Stimulated activated CD4-positive, alpha-beta T cell treated with anti-CD3 and anti-CD28 coated beads, Interleukin-4, amount 100 ng/mL, for 1 hour (primary cell): ENCODE data around the gene LINGO3.
"Not testable (repeated sequence)": the region's sequence is repeated elsewhere in the genome, so short reads cannot be mapped to it uniquely, and the experiment has no call there.

Experiments used
- DNase-seq: peaks from one replicate; pipeline ENCODE4 v3.0.0-alpha.2; 2020

LINGO3 gene

GRCh38 chr19:2308114-2308556 lies at the start of gene LINGO3:
Gene LINGO3, minus strand, starts transcription at chr19:2308154. Its CDS starts 16,378 bp downstream, at chr19:2291776.
- DNase-seq = no peak

GRCh38 chr19:2356036-2356646 lies 48.2 kb upstream of the LINGO3 start:
- no peak for DNase-seq

GRCh38 chr19:2355168-2356035 lies 47.4 kb upstream of the LINGO3 start:
- no peak for DNase-seq

GRCh38 chr19:2354670-2355069 lies 46.7 kb upstream of the LINGO3 start:
- DNase-seq = no peak

- DNase-seq = no peak
Observed at GRCh38 chr19:2353887-2354592, 46.1 kb upstream of the LINGO3 start.

- no peak for DNase-seq
Observed at GRCh38 chr19:2353159-2353886, 45.4 kb upstream of the LINGO3 start.

GRCh38 chr19:2352121-2352520 lies 44.2 kb upstream of the LINGO3 start:
- DNase-seq = no peak

- no peak for DNase-seq
Observed at GRCh38 chr19:2351591-2351990, 43.6 kb upstream of the LINGO3 start.

GRCh38 chr19:2350656-2351055 lies 42.7 kb upstream of the LINGO3 start:
- no peak for DNase-seq

- not testable (repeated sequence) for DNase-seq
Observed at GRCh38 chr19:2349818-2350217, 41.9 kb upstream of the LINGO3 start.

- no peak for DNase-seq
Observed at GRCh38 chr19:2345794-2346663, 38.1 kb upstream of the LINGO3 start.

- no peak for DNase-seq
Observed at GRCh38 chr19:2345076-2345475, 37.1 kb upstream of the LINGO3 start.

- DNase-seq = no peak
Observed at GRCh38 chr19:2344381-2344870, 36.5 kb upstream of the LINGO3 start.

- DNase-seq = no peak
Observed at GRCh38 chr19:2343289-2343982, 35.5 kb upstream of the LINGO3 start.

GRCh38 chr19:2342656-2343288 lies 34.8 kb upstream of the LINGO3 start:
- DNase-seq = no peak

- no peak for DNase-seq
Observed at GRCh38 chr19:2341982-2342381, 34.0 kb upstream of the LINGO3 start.

- DNase-seq = no peak
Observed at GRCh38 chr19:2341244-2341751, 33.3 kb upstream of the LINGO3 start.

- DNase-seq = no peak
Observed at GRCh38 chr19:2340496-2341243, 32.7 kb upstream of the LINGO3 start.

- no peak for DNase-seq
Observed at GRCh38 chr19:2339644-2340310, 31.8 kb upstream of the LINGO3 start.
